IPS-15b (cell line): Measurements from ENCODE around the gene KMT2C.

Source experiments
- H3K27me3 ChIP-seq: one replicate; pipeline ENCODE4 v1.6.1; 2013; ENCODE audit warnings: low read length; ENCODE audit not compliant: control insufficient read depth, insufficient read depth
- H3K36me3 ChIP-seq: one replicate; pipeline ENCODE4 v1.6.1; 2013; ENCODE audit warnings: low read length; ENCODE audit not compliant: control insufficient read depth, insufficient read depth
- H3K4me1 ChIP-seq: one replicate; pipeline ENCODE4 v1.6.1; 2013; ENCODE audit warnings: mild to moderate bottlenecking, low read length; ENCODE audit not compliant: control insufficient read depth, insufficient read depth
- H3K4me3 ChIP-seq: one replicate; pipeline ENCODE4 v1.5.1; 2013; ENCODE audit warnings: low read depth, low read length
- H3K9ac ChIP-seq: one replicate; pipeline ENCODE4 v1.6.1; 2013; ENCODE audit warnings: low read depth, mild to moderate bottlenecking, low read length
- H3K9me3 ChIP-seq: one replicate; pipeline ENCODE4 v1.6.1; 2013; ENCODE audit warnings: mild to moderate bottlenecking, low read length; ENCODE audit not compliant: control insufficient read depth, insufficient read depth

Gene KMT2C

DNA sequence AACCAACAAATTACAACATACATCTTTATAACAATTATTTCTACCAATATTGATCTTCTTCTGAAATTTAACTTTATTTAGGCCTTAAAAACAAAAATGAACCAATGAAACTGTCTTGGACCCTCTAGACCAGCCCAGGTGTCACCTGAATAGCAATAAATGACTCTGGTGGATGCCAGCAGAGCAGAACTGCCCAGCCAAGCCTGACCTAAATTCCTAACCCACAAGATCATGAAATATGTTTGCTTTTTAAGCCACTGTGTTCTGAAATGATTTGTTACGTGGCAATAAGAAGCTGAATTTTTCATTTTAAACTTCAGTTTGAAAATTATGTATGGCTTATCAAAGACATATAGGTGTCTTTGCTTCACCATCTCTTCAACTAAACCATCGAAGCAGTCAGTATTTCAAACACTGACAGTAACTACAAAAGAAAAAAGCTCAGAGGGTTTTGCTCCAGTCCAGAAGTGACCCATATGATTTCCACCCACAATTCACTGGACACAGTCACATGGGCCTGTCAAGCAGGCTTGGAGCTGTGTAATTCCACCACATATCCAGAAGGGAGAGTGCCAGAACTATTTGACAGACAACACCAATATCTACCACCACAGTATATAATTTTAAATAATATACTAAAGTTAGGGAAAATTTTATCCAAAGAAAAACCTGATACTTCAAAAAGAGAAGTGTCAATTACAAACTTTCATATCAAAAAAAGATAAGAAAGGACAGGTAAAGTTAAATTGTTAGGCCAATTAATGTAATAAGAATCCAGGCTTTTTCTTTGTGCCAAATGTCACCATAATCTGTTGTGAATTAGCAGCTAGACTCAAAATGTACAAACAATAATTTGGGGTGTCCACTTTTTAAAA lies 94.5 kb downstream of the KMT2C start:
- no peaks in the 10 kb centered on the region for H3K36me3 ChIP-seq
- H3K4me3 ChIP-seq = no peak overlapping the region
- H3K4me1 ChIP-seq = no peaks in the 10 kb centered on the region
- no peaks in the 10 kb centered on the region for H3K9me3 ChIP-seq
- H3K27me3 ChIP-seq = no peaks in the 10 kb centered on the region
- no peak overlapping the region for H3K9ac ChIP-seq

DNA sequence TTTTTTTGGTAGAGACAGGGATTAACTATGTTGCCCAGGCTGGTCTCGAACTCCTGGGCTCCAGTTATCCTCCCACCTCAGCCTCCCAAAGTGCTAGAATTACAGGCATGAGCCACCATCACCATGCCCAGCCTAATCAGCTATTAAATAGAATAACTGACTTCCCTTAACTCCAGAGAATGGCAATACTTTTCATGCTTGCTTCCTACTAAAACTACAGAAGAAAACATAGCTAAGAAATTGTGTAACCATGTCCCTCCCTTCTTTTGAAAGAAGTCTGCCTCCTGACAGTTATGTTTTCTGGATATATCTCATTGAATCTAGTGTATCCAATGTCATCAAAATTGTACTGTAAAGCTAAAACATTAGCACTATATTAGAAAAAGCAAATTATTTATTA lies 95.6 kb downstream of the KMT2C start:
- Histone ChIP-seq H3K4me1 (no peaks in the 10 kb centered on the region), H3K9ac (no peak overlapping the region), H3K9me3 (no peaks in the 10 kb centered on the region), H3K27me3 (no peaks in the 10 kb centered on the region), H3K36me3 (no peaks in the 10 kb centered on the region), H3K4me3 (no peak overlapping the region)

DNA sequence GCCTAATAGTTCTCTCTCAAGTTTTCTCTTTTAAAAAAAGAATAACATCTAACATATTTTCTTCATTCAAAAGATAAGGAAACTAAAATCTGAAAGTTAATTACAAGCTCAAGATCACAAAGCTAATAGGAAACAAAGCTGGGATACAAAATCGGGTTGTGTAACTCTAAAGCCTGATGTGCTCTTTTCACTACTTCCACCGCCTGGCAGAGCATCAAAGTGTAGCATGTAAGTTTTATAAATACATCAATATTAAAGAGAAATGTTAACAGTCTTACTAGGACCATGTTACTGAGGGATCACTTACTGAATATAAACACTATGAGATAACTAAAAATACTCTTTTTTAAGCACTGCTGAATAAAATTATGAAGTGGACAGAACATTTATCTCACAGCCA lies 97.2 kb downstream of the KMT2C start:
- H3K4me3 ChIP-seq = no peak overlapping the region
- H3K27me3 ChIP-seq = no peaks in the 10 kb centered on the region
- H3K36me3 ChIP-seq = no peaks in the 10 kb centered on the region
- no peaks in the 10 kb centered on the region for H3K9me3 ChIP-seq
- no peak overlapping the region for H3K9ac ChIP-seq
- H3K4me1 ChIP-seq = no peaks in the 10 kb centered on the region

DNA sequence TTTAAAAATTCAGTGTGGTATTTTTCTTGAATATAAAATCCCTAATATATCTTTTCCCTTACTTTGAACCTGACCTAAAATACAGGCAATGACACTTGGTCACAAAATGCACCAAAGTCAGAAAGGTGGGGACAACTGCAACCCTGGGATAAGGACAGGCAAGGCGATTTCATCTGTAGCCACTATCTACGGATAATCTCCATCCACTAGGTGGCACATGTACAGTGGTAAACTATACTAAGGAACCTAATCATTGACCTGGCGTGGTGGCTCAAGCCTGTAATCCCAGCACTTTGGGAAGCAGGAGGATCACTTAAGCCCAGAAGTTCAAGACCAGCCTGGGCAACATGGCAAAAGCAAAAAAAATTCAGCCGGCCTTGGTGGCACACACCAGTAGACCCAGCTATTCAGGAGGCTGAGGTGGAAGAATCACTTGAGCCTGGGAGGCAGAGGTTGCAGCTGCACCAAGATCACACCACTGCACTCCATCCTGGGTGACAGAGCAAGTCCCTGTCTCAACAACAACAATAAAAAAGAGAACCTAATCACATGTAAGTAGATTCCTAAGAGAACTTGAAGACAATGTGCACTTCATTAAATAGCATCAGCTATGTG lies 98.9 kb downstream of the KMT2C start:
- Histone ChIP-seq H3K4me1 (no peaks in the 10 kb centered on the region), H3K9ac (peak overlapping the region; percentile 8), H3K27me3 (no peaks in the 10 kb centered on the region), H3K4me3 (no peak overlapping the region), H3K36me3 (no peaks in the 10 kb centered on the region), H3K9me3 (no peaks in the 10 kb centered on the region)

DNA sequence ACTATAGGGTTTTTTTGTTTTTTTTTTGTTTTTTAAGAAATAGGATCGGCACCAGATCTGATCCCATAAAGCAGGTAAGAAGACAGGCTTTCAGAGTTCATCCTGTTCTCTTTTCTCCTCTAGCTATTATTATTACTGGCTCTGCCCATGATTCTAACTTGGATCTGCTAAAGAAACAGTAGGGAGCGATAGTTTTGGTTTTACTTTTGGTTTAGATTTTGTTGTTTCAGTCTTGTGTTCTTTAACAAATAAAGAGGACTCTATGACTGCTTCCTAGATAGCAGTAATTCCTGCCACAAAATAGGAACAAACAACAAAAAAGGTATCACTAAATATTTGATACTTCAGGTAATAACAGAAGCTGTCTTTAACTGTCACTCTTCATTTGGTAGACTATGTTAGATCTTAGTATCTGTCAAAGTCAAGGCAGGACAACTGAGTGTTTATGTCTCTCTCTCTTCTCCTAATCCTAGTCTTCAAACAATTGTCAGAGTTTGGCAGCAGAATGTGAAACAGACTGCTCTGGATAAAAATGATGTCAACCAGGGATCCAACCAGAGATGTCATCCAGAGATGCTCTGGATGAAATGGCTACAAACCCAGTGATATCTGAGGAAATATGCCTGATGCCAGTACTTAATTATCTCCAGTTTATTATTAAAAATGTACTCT lies 99.8 kb downstream of the KMT2C start:
- no peaks in the 10 kb centered on the region for H3K9me3 ChIP-seq
- H3K4me1 ChIP-seq = no peaks in the 10 kb centered on the region
- no peak overlapping the region for H3K9ac ChIP-seq
- no peaks in the 10 kb centered on the region for H3K36me3 ChIP-seq
- H3K4me3 ChIP-seq = no peak overlapping the region
- no peaks in the 10 kb centered on the region for H3K27me3 ChIP-seq

DNA sequence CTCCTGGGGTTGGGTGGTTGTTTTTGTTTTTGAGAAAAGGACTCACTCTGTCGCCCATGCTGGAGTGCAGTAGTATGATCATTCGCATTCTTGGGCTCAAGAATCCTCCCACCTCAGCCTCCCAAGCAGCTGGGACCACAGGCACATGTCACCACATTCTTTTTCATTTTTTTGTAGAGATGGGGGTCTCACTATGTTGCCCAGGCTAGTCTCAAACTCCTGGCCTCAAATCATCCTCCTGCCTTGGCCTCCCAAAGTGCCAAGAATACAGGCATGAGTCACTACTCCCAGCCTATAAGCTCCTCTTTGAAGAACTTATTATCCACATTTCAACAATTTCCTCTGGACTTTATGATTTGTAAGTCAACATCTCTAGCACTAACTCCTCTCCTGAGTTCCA lies 102.7 kb downstream of the KMT2C start:
- H3K36me3 ChIP-seq = peaks cover 5% of the 10 kb centered on the region
- no peaks in the 10 kb centered on the region for H3K27me3 ChIP-seq
- H3K9me3 ChIP-seq = no peaks in the 10 kb centered on the region
- H3K4me3 ChIP-seq = no peak overlapping the region
- H3K4me1 ChIP-seq = no peaks in the 10 kb centered on the region
- H3K9ac ChIP-seq = no peak overlapping the region

DNA sequence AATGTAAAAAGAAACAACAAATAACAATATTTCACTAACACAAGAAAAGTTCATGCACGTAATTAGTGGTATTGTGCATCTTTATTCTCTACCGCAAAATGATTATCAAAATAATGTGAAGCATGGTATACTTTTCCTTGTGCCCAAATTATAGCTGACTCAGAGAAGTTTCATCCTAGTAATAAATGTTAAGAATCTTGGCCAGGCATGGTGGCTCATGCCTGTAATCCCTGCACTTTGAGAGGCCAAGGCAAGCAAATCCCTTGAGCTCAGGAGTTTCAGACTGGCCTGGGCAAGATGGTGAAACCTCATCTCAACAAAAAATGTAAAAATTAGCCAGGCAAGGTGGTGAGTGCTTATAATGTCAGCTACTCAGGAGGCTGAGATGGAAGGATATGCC lies 105.0 kb downstream of the KMT2C start:
- H3K27me3 ChIP-seq = no peaks in the 10 kb centered on the region
- H3K4me1 ChIP-seq = no peaks in the 10 kb centered on the region
- H3K36me3 ChIP-seq = peaks cover 7% of the 10 kb centered on the region
- no peak overlapping the region for H3K9ac ChIP-seq
- H3K4me3 ChIP-seq = no peak overlapping the region
- no peaks in the 10 kb centered on the region for H3K9me3 ChIP-seq

DNA sequence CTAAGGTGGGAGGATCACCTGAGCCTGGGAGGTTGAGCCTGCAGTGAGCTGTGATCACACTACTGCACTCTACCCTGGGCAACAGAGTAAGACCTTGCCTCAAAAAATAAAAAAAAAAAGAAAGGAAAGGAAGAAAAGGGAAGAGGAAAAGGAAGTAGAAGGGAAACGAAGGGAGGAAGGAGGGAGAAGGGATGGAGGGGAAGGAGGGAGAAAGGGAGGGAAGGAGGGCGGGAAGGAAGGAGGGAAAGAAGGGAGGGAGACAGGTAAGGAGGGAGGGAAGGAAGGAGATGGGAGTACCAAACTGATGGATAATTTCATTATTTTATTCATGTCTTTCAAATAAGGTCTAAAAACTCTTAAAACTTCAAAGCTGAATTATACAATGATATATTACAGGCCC lies 106.3 kb downstream of the KMT2C start:
- Histone ChIP-seq H3K9ac (no peak overlapping the region), H3K27me3 (no peaks in the 10 kb centered on the region), H3K4me1 (no peaks in the 10 kb centered on the region), H3K36me3 (peaks cover 7% of the 10 kb centered on the region), H3K4me3 (no peak overlapping the region), H3K9me3 (no peaks in the 10 kb centered on the region)

DNA sequence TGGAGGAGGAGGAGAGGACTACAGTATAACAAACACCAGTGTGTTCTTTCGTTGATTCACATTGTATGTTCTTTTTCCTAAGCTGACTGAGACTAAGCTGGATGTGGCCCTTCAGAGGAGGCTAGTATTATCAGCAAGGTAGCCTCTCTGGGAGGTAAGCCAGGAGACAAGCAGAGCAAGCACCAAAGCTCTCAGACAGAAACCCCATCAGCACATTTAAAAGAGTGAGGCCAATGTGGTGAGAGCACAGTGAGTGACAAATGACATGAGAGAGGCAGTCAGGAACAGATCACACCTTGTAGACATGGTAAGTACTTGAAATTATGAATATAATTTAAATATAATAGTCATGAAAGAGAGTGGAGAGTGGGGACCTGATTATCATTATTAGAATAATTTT lies 107.6 kb downstream of the KMT2C start:
- no peak overlapping the region for H3K4me3 ChIP-seq
- no peak overlapping the region for H3K9ac ChIP-seq
- no peaks in the 10 kb centered on the region for H3K27me3 ChIP-seq
- H3K4me1 ChIP-seq = no peaks in the 10 kb centered on the region
- peaks cover 7% of the 10 kb centered on the region for H3K36me3 ChIP-seq
- H3K9me3 ChIP-seq = no peaks in the 10 kb centered on the region

DNA sequence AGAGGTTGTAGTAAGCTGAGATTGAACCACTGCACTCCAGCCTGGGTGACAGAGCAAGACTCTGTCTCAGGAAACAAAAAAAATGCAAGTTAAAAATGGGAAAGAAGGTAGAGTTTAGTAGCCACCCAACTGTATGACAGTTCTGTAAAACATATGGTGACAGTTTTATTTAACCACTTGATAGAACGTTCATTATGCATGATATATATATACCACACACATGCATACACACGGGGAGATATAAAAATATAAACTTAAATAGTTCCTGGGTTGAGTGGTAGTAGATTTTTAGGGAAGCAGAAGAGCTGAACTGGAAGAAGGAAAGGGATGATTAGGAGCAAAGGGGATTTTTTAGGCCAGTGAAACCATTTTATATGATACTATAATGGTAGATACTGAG lies 120.0 kb downstream of the KMT2C start:
- no peaks in the 10 kb centered on the region for H3K4me1 ChIP-seq
- H3K27me3 ChIP-seq = no peaks in the 10 kb centered on the region
- no peaks in the 10 kb centered on the region for H3K9me3 ChIP-seq
- H3K36me3 ChIP-seq = no peaks in the 10 kb centered on the region
- no peak overlapping the region for H3K4me3 ChIP-seq
- H3K9ac ChIP-seq = no peak overlapping the region

DNA sequence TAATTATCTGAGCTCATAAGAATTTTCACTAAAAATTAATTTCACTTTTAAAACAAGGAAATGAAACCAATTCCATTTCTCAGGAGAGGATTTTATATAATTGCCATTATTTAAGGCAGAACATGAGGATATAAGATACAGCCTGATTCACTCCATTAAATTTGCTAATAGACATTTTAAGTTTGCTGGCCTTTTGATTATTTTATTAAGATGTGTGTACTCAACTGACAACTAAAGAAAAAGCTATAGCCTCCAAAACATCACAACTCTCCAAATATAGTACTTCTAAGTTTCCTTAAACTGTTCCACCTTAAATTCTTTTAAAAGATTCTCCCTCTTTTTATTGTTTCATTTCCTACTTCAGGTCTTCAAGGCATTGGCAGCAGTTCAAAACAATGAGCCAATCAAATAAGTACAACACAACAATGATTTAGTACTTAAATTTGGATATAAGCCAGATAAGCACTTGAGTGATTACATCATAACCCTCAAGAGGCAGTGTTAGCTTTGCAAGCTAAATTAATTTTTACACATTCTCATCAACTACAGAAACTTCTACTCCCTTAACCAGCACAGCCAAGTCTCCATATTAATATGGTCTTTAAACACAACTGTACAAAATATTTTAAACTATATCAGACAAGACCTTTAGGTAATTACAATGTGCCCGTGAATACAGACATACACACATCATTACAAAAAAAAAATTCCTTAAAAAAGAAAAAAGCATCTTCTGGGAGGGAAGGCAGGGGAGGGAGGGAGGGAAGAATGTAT lies 121.8 kb downstream of the KMT2C start:
- H3K9me3 ChIP-seq = no peaks in the 10 kb centered on the region
- no peaks in the 10 kb centered on the region for H3K27me3 ChIP-seq
- no peaks in the 10 kb centered on the region for H3K4me1 ChIP-seq
- H3K9ac ChIP-seq = no peak overlapping the region
- H3K4me3 ChIP-seq = no peak overlapping the region
- no peaks in the 10 kb centered on the region for H3K36me3 ChIP-seq
